ENCODE results near the gene CAND1.

DNA sequence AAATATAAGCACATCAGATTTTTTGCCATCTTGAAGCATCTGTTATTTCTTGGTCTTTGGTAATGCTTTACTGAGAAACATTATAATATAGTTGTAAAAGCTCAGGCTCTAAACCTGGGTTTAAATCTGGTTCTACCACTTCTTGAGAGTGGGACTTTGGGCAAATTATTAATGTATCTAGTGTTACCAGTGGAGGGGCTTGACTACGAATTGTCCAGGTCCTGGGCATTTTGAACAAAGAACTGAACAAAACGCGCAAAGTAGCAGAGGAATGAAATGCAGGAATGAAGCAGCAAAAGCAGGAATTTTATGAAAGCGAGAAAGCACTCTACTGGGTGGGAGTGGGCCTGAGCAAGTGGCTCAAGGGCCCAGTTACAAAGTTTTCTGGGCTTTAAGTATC lies 50.8 kb downstream of the CAND1 start:
- TF ChIP-seq, protein P1, sequence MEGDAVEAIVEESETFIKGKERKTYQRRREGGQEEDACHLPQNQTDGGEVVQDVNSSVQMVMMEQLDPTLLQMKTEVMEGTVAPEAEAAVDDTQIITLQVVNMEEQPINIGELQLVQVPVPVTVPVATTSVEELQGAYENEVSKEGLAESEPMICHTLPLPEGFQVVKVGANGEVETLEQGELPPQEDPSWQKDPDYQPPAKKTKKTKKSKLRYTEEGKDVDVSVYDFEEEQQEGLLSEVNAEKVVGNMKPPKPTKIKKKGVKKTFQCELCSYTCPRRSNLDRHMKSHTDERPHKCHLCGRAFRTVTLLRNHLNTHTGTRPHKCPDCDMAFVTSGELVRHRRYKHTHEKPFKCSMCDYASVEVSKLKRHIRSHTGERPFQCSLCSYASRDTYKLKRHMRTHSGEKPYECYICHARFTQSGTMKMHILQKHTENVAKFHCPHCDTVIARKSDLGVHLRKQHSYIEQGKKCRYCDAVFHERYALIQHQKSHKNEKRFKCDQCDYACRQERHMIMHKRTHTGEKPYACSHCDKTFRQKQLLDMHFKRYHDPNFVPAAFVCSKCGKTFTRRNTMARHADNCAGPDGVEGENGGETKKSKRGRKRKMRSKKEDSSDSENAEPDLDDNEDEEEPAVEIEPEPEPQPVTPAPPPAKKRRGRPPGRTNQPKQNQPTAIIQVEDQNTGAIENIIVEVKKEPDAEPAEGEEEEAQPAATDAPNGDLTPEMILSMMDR (IDR thresholded peaks at IDR 0.05; ENCODE audit: low read length), result no peak
- no peak for TF ChIP-seq EZH2phosphoT487 (IDR thresholded peaks at IDR 0.05; ENCODE audit: low read length)
- TF ChIP-seq EZH2 (optimal IDR thresholded peaks at IDR 0.05; ENCODE audit: low read depth, low read length), result no peak
